ENCODE results near the gene LRRC28.

LRRC28 gene

DNA sequence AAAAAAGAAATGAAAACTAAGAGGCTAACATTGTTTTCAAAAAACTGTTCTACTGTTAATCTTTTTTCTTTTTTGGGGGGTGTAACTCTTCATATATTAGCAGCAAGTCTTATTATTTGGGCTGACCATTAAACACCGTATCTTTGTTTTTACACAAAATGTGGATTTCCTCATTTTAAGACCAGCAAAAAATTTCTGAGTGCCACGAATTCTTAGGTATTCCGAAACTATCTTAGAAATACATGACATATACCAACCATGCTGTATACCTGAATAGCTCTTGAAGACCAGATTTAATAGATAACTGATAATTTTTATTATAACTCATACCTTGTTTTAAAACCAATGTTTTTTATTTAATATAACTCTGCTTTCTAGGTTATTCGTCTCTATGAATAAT lies 1.3 kb upstream of the LRRC28 start:
- no peak for DNase-seq

DNA sequence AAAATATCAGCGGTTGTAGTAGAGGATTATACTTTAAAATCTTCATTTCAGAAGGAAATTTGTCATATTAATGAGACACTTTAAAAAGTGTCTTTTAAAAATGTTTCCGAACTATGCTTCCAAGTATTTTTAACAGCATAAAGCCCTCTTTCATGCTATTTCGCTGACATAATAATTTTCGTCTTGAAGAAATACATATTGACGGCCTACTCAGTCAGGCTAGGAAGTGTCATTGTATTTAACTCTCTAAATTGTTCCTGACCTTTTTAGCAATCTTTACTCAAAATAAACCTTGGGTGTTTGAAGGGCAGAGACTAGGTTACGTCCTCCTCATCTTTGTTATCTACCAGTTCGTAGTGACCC lies 806 bp upstream of the LRRC28 start:
- DNase-seq: no peak

DNA sequence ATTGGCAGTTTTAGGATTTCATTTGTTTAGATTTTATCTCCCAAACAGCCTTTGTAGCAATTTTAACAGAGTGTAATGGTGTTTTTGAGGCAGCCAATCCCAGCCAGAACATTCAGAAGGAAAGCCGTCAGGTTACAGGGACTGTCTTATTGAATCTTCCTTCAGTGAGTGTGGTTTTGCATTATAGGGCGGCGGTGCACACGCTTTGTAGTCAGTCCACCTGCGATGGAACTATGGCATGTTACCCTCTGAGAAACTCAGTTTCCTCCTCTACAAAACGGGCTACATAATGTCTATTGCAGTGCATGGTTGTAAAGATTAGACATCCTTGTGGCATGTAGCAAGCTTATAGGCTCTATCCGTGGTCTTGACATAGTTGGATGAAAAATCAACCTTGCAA lies 1.0 kb downstream of the LRRC28 start:
- no peak for DNase-seq

DNA sequence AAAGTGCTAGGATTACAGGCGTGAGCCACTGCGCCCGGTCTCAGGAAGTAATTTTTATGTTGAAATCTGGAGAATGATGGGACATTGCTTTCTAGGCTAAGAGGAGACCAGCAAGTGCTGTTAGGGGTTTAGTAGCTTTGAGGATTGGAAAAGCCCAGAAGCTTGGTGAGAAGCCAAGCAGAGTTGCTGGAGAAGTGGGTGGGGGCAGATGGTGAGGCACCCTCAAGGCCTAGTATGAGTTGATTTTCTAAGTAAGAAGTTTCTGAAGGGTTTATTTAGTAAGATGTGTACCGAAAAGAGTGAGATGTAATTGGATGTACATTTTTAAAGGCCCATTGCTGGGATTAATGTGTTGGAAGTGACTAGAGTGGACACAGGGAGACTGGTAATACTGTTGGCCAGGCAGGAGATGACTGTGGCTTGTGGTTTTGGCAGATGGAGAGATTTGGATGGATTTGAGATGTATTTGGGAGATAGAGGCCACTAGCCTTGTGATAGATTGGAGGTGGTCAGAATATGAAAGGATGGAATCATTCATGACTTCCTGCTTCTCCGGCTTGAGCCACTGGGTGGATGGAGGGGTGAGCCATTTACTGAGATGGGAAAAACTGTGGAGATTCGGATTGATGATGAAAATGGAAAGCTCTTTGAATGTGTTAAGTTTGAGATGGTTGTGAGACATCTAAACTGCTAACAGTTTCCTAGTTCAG lies 2.3 kb downstream of the LRRC28 start:
- no peak for DNase-seq

DNA sequence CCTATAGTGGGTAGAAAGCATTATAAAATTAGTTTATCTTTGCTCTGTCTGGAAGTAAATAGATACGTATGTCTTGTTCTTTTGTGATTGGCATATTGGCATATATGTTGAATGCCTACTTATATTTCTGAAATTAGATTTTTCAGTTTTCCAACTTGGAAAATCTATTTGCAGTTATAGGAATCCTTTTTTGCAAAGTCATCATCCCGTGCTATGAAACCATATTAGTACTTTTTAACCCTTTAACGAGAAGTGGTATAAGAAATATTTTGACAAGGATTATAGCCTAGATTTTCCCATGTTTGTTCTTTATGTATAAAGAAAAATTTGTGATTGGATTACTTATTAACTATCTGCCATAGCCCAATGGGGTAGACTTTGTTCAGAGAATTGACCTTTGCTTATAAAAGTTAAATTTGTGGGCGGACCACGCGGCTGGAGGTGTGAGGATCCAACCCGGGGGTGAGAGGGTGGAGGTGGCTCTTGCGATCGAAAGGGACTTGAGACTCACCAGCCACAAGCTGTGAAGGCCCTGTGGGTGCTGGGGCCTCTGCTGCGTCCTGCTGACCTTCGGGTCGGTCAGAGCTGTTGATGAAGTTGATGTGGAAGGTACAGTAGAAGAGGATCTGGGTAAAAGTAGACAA lies 5.9 kb downstream of the LRRC28 start:
- DNase-seq: no peak

DNA sequence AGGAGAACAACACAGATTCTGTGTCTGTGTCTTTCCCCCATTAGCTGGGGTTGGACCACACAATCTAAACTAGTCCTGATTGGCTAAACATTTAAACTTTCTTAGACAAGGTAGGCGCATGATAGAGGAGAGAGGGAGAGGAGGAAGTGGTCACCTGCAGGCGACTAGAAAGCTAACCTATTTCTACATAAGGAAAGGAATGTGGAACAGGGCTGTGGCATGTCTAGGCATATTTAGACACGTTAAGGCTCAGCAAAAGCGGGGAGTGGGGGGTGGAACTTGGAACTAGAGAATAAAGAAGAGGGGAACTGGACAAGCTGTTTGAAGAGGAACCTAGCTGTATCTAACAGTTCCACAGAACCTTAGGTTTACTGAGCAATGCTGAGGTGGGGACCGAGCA lies 12.8 kb downstream of the LRRC28 start:
- no peak for DNase-seq

DNA sequence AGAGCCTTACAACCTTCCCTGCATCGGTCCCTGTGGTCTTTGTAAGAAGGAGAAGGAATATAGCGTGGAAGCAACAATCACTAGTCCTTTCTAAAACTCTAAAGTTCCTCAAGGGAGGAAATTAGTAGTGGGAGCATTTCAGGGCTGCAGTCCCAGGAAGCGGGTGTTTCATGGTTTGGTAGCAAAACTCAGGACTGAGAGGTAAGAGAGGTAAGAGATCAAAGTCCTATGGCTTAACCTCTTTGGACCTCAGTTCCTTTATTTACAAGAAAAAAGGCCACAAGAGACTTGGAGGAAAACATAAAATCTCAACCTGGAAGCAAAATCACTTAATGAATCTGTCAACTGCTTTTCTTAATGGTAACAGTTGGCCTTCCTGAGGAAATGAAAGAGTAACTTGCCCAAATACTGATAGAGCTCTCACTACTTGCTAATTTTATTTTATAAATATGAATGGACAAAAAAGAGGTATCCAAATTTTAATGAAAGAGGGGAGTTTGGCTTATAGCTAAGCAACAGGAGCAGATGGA lies 14.3 kb downstream of the LRRC28 start:
- no peak for DNase-seq

DNA sequence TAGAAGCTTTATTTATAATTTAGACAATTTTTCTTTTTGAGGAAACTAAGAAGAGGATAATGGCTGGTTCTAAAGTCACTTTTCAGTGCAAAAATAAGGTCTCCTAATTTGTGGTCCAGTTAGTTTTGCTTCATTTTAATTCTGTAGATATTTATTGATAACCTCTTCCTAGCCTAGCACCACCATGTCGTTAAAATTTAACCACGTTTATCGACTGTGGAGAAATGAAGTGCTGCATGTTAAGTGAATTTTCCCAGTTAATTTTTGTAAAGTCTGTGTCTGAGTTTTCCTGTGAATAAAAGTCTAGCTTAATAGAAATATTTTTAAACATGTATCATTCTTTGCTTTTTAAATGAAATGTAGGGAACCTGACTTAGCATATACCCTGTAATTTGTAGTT lies 16.7 kb downstream of the LRRC28 start:
- DNase-seq: no peak

DNA sequence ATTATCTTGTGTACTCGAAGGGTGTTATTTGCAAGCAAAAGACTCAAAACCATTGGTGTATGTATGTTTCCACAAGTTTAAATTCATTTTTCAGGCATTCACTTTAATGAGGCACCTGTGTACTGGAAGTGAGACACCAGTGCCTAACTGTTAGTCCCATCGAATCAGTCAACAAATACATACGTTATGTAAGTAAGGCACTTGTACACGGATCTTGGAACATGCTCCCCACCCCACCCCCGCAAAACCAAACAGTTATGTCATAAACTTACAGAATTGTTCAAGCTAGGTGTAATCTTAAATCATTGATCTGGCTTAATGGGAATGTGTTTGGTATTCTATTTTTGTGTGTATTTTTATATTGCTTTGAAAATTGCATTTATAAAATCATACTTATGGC lies 17.1 kb downstream of the LRRC28 start:
- DNase-seq: no peak

DNA sequence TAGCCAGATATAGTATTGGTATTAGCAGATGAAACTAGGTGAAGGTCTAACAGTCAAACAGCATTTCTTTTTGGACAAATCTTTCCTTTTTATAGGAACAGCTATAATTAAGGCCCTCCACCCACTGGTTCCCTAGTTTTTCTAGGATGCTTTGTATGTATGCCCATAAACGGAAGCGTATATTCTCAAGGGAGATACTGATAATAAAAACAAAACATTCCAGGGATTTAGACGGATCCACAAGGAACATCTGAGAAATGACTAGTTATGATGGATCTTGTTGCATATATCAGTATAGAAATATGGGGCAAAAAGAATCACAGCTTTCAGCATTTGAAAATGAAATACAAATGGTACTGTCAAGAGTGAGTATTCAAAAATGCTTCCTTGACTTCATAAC lies 22.5 kb downstream of the LRRC28 start:
- DNase-seq: no peak

DNA sequence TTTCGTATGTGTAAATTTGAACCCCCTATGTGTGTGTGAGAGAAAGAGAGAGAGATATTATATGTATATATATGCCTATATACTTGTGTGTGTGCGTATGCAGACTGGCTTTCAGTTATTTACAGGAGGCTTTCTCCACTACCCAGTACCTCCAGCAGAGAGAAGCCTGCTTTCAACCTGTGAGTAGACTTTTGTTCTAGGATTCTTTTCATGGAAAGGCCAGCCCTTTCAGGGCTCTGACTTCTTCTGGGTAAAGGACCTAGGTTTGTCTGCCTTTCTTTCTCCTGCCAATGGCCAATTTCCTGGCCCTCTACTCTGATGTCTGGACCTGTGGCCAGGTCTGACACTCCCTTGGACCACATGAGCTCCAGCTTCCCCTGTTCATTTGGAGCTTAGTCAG lies 23.8 kb downstream of the LRRC28 start:
- no peak for DNase-seq

DNA sequence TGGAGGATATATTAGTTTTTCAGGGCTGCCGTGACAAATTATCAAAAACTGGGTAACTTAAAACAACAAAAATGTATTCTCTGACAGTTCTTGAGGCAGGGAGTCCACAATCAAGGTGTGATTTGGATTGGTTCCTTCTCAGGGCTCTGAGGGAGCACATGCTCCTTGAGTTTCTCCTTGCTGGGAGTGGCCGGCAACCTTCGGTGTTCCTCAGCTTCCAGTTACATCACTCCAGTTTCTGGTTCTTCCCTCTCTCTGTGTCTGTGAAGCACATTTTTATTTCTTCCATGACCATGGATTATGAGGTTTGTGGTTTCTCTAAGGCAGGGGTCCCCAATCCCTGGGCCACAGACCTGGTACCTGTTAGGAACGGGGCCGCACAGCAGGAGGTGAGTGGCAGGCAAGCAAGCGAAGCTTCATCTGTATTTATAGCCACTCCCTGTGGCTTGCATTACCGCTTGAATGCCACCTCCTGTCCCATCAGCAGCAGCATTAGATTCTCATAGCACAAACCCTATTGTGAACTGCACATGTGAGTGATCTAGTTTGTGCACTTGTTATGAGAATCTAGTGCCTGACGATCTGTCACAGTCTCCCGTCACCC lies 24.3 kb downstream of the LRRC28 start:
- no peak for DNase-seq

DNA sequence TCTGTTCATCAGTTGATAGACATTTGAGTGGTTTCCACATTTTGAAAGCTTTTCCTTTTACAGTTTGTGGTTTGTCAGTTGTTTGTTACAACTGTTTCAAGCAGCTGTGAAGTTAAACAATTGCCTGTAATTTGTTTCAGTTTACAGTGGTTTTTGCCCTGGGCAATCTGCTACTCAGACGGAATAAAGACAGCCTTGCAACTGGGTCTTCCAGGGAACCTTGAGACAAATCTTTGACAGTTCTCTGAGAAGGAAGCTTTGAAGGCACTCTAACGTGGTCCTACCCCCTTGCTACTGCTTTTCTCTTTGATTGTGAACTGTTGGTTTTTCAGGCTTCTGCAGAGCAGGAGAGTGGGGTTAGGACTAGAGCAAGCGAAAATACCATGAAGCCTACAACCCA lies 28.0 kb downstream of the LRRC28 start:
- no peak for DNase-seq

DNA sequence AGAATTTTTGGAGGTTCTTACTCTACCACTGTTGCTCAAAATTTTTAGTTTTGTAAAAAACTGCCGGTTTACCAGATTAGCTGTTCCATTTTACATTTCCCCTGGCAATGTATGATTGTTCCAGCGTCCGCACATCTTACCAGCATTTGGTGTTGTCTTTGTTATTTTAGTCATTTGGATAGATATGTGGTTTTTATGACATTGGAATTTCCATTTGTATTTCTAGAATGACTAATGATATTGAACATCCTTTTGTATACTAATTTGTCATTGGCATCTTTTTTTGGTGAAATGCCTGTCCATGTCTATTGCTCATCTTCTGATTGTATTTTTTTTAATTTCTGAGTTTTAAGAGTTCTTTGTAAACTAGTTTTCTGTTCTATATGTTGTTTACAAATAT lies 28.5 kb downstream of the LRRC28 start:
- DNase-seq: no peak

DNA sequence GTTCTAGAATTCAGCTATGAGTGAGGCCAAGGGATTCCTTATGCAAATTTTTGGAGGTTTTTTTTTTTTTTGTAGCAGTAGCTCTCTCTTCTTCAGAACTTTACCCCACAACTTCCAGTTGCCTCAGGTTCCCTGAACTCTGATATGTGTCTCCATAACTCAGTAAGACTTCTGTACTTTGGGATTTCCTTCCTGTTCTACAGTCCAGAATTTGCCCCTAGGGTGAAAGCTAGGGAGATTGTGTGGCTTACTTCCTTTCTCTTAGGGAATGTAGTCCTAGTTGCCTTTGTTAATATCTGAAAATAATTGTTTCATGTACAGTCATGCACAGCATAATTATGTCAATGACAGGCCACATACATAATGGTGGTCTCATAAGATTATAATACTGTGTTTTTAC lies 30.8 kb downstream of the LRRC28 start:
- DNase-seq: no peak

DNA sequence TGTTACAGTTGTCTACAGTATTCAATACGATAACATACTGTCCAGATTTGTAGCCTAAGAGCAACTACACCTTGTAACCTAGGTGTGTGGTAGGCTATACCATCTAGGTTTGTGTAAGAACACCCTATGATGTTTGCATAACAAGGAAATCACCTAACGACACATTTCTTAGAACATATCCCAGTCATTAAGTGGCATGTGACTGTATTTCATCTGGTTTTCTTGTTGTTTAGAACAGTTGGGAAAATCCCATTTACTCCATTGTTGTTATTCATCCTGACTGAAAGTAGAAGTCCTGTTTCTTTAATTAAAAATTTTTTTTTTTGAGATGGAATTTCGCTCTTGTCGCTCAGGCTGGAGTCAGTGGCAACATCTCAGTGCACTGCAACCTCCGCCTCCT lies 31.3 kb downstream of the LRRC28 start:
- no peak for DNase-seq

DNA sequence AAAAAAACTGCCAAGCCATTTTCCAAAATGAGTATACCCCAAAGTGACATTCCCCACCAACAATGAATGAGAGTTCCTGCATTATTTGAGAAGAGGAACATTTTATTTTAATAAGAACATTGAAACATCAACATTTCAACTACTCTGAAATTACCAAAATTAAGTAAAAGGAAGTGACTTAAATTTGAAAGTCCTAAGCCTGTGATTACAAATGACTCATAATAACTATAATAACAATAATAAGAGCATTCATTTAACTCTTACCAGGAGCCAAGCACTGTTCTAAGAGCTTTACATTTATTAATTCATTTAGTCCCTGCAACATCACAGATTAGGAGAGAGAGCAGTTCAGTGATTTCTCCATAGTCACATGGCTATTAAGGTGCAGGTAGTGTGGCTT lies 32.4 kb downstream of the LRRC28 start:
- no peak for DNase-seq

DNA sequence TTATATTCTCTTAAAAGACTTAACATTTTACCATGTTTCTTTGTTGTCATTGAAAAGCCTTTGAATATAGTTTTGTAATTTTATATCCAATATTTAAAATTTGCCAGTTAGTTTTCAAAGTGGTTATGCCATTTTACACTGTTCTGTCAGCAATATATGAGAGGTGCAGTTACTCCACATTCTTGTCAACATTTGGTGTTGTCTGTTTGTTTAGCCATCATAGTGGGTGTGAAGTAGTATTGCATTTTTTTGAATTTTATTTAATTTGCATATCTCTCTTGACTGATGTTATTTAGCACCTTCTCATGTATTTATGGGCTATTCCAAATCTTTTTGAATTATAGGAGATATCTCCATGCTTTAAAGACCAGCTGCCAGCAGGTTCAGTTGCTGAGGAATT lies 40.4 kb downstream of the LRRC28 start:
- no peak for DNase-seq

DNA sequence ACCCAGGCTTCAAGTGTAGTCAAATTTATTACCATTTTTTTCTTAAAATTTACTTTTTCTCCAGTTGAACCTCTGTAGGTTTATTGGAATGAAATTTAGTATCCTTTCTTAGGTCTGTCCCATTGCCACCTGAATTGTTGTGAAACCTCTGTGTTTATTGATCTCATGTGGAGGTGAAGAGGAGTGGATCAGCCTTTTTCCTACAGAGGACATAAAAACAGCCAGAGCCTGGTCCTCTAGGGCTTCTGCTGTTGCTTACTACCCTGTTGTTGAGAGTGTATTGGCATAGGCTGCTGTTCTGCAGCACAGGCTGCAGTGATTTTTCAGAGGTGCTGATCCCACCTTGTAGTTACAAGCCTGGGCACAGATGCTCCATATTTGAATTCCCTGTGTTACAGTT lies 44.6 kb downstream of the LRRC28 start:
- DNase-seq: no peak

DNA sequence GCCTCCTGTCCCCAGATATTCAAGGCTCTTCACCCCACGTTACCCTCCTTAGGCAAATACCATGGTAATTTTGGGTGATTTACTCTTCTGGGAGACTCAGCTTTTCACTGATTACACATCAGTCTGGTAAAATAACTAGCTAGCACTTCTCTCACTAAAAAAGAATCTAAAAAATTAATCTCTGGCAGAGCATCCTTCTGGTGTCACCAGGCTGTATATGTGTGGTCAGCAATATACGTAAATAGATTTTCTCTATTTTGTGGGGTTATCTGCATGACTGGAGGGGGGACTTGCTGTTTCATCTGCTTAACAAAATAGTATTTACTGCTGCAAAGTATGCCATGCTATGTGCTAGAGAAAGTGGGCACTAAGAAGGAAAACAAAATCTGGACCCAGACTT lies 45.1 kb downstream of the LRRC28 start:
- no peak for DNase-seq

DNA sequence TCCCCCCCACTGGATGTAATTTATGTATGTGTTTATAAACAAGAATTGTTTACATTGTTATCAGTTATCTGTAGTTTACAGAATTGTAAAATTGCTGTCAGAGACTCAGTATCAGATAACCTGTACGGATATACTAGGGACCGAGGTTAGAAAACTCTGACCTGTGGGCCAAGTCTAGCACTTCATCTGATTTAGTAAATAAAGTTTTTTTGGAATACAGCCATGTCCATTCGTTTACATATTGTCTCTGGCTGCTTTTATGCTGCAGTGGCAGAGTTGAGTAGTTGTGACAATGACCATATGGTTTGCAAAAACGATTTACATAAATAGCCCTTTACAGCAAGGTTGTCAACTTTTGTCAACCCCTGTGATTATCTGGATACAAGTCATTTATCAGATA lies 52.6 kb downstream of the LRRC28 start:
- no peak for DNase-seq

DNA sequence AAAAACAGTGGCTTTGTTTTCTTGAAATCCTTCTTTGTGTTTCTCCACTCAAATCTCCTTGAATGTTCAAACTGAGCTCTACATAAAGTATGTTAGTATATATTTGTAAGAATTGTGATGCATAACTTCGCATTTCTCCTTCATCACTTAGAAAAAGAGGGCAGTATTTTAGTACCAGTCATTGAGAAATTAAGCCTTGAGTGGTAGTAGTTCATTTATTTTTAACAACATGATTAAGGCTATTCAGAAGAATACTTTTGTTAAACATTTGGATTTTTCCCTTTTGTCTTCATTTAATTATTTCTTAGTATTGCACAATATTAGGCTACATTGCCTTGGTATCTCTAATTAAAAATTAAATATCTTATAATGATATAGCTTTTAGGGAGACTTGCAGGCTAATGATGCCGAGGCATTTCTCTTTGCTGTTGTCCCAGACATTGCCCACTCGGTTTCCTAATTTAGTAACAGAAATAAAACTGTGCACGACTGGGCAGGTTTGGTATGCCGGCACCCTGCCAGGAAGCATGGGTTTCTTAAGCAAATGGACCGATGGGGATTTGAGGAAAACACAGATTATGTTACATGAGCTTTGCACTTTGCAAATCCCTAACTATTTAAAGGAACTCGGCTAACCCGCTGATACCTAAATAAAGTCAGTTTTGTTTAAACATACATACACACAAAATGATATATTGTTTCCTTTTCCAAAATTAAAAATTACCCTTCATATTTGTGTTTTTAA lies 54.7 kb downstream of the LRRC28 start:
- no peak for DNase-seq

DNA sequence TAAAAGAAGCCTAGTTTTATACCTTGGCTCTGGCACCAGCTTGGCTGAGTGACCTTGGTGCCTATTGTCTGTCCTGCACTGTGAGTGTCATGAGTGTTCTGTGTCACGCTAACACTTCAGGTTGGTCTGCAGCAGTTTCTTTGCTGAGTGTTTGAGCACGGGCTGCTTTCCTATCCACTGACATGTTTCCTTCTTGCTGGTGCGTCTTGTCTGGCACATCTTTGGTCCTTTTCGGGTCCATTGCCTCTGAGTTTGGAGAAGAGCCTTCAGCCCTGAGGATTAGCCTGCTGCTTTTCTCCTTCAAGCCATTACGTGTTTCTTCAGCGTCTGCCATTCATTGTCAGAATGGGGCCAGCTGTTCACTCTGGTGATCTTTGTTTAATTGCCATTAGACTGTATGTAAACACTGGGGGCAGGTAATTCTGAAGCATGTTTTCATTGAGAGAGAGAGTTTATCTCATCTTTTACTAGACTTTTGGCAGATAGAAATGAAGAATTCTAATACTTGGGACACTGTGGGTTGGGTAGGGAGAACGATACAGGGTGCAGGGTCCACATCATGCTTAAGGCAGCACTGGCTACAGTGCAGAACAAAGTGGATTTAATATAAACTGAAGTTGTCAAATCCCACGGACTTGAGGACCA lies 55.5 kb downstream of the LRRC28 start:
- no peak for DNase-seq

Data from activated gamma-delta T cell (primary cell).